Psoas muscle (tissue), 8 donors: ENCODE data around the gene FARP1. TPM values are rescaled to one million over a fixed set of nuclear protein-coding genes. Genes with fewer than 3 reads are reported as not detected.

Experiments used
- ATAC-seq, 4 donors: fragments of 200-7000 bp; cut with Tn5 transposase; one replicate each; pipeline ENCODE4 v1.9.1; 2020; ENCODE audit warnings: moderate library complexity in 3 of 4, mild to moderate bottlenecking in 2 of 4
- DNase-seq, 2 donors: peaks; one replicate each; pipeline ENCODE4 v3.0.0-alpha.2; 2020
- H3K27ac ChIP-seq: fragments of 200-600 bp; one replicate; pipeline ENCODE4 v1.8.0; 2022
- H3K27me3 ChIP-seq, 3 donors: fragments of 200-600 bp in 1 of 3; one replicate each; pipeline versions ENCODE4 v1.6.1 to v1.8.0; 2013 to 2022; ENCODE audit warnings: low read length in 2 of 3, mild to moderate bottlenecking in 2 of 3, moderate library complexity in 1 of 3; ENCODE audit not compliant: insufficient read depth in 3 of 3
- H3K36me3 ChIP-seq, 2 donors: fragments of 200-600 bp in 1 of 2; one replicate each; pipeline versions ENCODE4 v1.6.1 to v1.8.0; 2013 to 2022; ENCODE audit warnings: low read depth in 1 of 2, mild to moderate bottlenecking in 1 of 2, moderate library complexity in 1 of 2; ENCODE audit not compliant: insufficient read depth in 1 of 2
- H3K4me1 ChIP-seq: fragments of 200-600 bp; one replicate; pipeline ENCODE4 v1.8.0; 2022
- H3K4me3 ChIP-seq: fragments of 200-600 bp; one replicate; pipeline ENCODE4 v1.8.0; 2022; ENCODE audit warnings: mild to moderate bottlenecking
- H3K9me3 ChIP-seq: fragments of 200-600 bp; one replicate; pipeline ENCODE4 v1.8.0; 2022
- WGBS, 3 donors: extraction: QIAGEN DNeasy Blood & Tissue Kit; methylation state at CpG; one replicate each; pipeline versions ENCODE4 v1.1.6 to v1.1.7; 2013; 5-methylcytosine and 5-hydroxymethylcytosine counted together
- intact Hi-C, 2 donors: fragments of 100-400 bp; cut with DNase I; formaldehyde crosslinking; loops; one replicate each; pipeline versions ENCODE4 v1.11.0 to v1.14.2; 2022
- polyA plus RNA-seq, 3 donors: library from polyadenylated mRNA; stranded (reverse); fragments of 200-250 nt; gene quantifications; one replicate each; pipeline ENCODE4 v1.2.3, GENCODE V29; 2013
- total RNA-seq, 4 donors: library from RNA; stranded (reverse); fragmentation: NEBNext Ultra II Directional in 2 of 4; extraction: Animal tissue kit (Norgen Biotek cat#: 25700) in 2 of 4; gene quantifications; one replicate each; pipeline versions ENCODE4 v1.2.1 to v1.2.4, GENCODE V29; 2021 to 2023
- TF ChIP-seq, protein P1 (sequence below): fragments of 200-600 bp; IDR thresholded peaks from one replicate; pipeline ENCODE4 v1.8.0; 2022; ENCODE audit warnings: antibody characterized with exemption
- donor health status: healthy with polysubstance abuse.
- donor health status: DM: no; HTN: no; CAD: no; lungs with moderate emphysema.
- donor health status: Bipolar disorder and iron deficiency.
- donor health status: healthy.
- donor health status: DM: yes; HTN: yes; CAD: no.
- donor health status: DM: no; HTN: no; CAD: no.
- donor health status: DM: no; HTN: no; CAD: no.
- donor health status: DM: yes; HTN: yes; CAD: no.

FARP1 gene
- total and polyA plus RNA-seq, 7 donors, result 5.7 to 19.4 (median 9.2) TPM

DNA sequence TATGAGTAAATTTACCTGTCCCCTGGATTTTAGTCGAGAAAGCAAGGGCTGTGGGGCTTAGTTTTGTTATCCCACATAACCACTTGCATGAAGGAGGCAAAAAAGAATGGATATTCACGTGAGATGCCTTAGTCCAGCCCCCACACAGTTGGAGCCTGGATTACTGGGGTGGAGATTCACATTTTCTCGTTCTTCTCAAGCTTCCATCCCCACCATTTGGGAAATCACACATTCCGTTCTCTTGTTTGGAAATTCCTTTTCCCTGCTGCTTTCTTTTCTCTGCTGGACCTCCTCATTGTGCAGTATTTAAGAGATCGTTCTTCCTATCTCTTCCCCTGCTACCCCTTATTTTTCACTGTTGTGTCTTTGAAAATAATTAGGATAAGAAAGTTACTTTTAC, 45.1 kb upstream of the FARP1 start:
- DNase-seq (no peak), ATAC-seq (no peak)
- TF ChIP-seq, protein P1, sequence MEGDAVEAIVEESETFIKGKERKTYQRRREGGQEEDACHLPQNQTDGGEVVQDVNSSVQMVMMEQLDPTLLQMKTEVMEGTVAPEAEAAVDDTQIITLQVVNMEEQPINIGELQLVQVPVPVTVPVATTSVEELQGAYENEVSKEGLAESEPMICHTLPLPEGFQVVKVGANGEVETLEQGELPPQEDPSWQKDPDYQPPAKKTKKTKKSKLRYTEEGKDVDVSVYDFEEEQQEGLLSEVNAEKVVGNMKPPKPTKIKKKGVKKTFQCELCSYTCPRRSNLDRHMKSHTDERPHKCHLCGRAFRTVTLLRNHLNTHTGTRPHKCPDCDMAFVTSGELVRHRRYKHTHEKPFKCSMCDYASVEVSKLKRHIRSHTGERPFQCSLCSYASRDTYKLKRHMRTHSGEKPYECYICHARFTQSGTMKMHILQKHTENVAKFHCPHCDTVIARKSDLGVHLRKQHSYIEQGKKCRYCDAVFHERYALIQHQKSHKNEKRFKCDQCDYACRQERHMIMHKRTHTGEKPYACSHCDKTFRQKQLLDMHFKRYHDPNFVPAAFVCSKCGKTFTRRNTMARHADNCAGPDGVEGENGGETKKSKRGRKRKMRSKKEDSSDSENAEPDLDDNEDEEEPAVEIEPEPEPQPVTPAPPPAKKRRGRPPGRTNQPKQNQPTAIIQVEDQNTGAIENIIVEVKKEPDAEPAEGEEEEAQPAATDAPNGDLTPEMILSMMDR, result no peak
- 63 to 68% (median 64%) methylated on average over 5 of the region's 5 CpGs for WGBS, 3 donors
- Histone ChIP-seq H3K36me3 (no peaks in the 10 kb centered on the region), H3K27ac (no peak overlapping the region), H3K4me3 (no peak overlapping the region), H3K9me3 (no peaks in the 10 kb centered on the region), H3K27me3 (no peaks in the 10 kb centered on the region), H3K4me1 (no peaks in the 10 kb centered on the region)
- intact Hi-C loops, result no loop called here

- Histone ChIP-seq H3K4me1 (no peaks in the 10 kb centered on the region), H3K4me3 (no peak overlapping the region)
- TF ChIP-seq, protein P1, result no peak
These were observed 44.4 kb upstream of the FARP1 start for GRCh38 chr13:98098516-98098915.

DNA sequence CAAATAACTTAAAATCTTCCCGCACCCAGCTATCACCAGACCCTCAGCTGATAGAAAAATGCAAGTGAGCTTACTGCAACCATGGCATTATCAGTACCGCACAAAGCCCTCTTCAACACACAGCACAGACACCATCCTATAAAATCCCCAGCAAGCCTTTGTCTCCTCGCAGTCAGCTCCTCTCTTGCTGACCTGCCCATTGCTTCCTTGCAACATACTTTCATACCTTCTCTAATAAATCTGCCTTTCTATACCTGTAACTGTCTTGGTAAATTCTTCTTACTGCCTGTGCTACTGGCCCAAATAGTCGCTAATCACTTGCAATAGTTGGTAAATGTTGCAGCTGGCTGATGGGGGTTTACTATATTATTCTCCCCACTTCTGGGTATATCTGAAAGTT, 43.3 kb upstream of the FARP1 start:
- intact Hi-C loops, result no loop called here
- 96 to 98% (median 97%) methylated on average over 4 of the region's 4 CpGs for WGBS, 3 donors
- no peaks in the 10 kb centered on the region for H3K9me3 ChIP-seq

More at GRCh38 chr13:98098516-98098915, 44.4 kb upstream of the FARP1 start:
- H3K27ac ChIP-seq, result no peak overlapping the region
- WGBS, 3 donors, result 80 to 84% (median 80%) methylated on average over 7 of the region's 7 CpGs
- DNase-seq (no peak), ATAC-seq (no peak)
- no peaks in the 10 kb centered on the region for H3K27me3 ChIP-seq
- H3K9me3 ChIP-seq, result no peaks in the 10 kb centered on the region
- H3K36me3 ChIP-seq, result no peaks in the 10 kb centered on the region
- intact Hi-C loops, result no loop called here

GRCh38 chr13:98100481-98100880, 42.4 kb upstream of the FARP1 start:
- Histone ChIP-seq H3K9me3 (no peaks in the 10 kb centered on the region), H3K27me3 (no peaks in the 10 kb centered on the region), H3K36me3 (no peaks in the 10 kb centered on the region), H3K4me3 (no peak overlapping the region), H3K27ac (no peak overlapping the region), H3K4me1 (no peaks in the 10 kb centered on the region)
- intact Hi-C loops, result no loop called here
- TF ChIP-seq, protein P1, result no peak
- no peak for DNase-seq
- WGBS, 3 donors, result 80 to 87% (median 85%) methylated on average over 10 of the region's 10 CpGs
- no peak for ATAC-seq

More for the DNA sequence above, 43.3 kb upstream of the FARP1 start:
- DNase-seq, result no peak
- TF ChIP-seq, protein P1, result no peak
- ATAC-seq, result no peak
- no peak overlapping the region for H3K27ac ChIP-seq
- H3K27me3 ChIP-seq, result no peaks in the 10 kb centered on the region
- H3K4me1 ChIP-seq, result no peaks in the 10 kb centered on the region
- H3K4me3 ChIP-seq, result no peak overlapping the region
- no peaks in the 10 kb centered on the region for H3K36me3 ChIP-seq

GRCh38 chr13:98103531-98103930, 39.4 kb upstream of the FARP1 start:
- H3K27me3 ChIP-seq, result no peaks in the 10 kb centered on the region
- no peak for ATAC-seq
- intact Hi-C loops, result no loop called here
- TF ChIP-seq, protein P1, result no peak
- no peaks in the 10 kb centered on the region for H3K4me1 ChIP-seq
- WGBS, 3 donors, result 93 to 99% (median 94%) methylated on average over 2 of the region's 2 CpGs
- no peaks in the 10 kb centered on the region for H3K9me3 ChIP-seq
- no peaks in the 10 kb centered on the region for H3K36me3 ChIP-seq
- no peak for DNase-seq
- no peak overlapping the region for H3K4me3 ChIP-seq
- H3K27ac ChIP-seq, result no peak overlapping the region
